Skin epidermis (tissue), 12 donors: ENCODE measurements around the gene ZNF189.
A peak's percentile ranks its signal among the peaks of the same experiment; 100 is the strongest.

ENCODE experiments used
- H3K27ac ChIP-seq, 21 experiments: fragments of 200-600 bp; sonication (generic) in 11 of 21; one replicate each; pipeline ENCODE4 v1.5.0; 2020; ENCODE audit warnings: mild to moderate bottlenecking in 3 of 21, inconsistent platforms in 2 of 21, moderate library complexity in 2 of 21
- H3K4me3 ChIP-seq, 7 experiments: fragments of 200-600 bp; sonication (generic) in 2 of 7; one replicate each; pipeline ENCODE4 v1.5.0; 2020; ENCODE audit warnings: inconsistent platforms in 2 of 7, mild to moderate bottlenecking in 2 of 7, moderate library complexity in 1 of 7

ZNF189 gene

DNA sequence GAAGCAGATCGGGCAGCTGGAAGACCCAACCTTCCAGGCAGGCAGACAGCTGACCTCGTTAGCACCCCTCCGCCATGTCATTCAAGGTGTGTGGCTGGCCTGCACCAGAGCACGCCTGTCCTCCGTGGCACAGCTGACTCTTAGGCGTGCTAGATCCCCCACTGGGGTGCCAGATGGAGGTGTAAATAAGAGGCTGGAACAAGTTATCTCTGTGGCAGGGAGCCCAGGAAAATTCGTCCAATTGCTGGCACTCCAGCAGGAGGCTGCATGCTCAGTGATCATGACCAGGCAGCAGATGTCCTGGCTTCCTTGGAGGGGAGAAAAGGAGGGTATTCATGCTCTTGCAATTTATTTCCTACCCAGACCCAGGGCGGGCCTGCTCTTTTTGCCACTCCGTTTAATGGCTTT, 44.7 kb downstream of the ZNF189 start:
- H3K27ac ChIP-seq = no peak overlapping the region
- H3K4me3 ChIP-seq = no peak overlapping the region

DNA sequence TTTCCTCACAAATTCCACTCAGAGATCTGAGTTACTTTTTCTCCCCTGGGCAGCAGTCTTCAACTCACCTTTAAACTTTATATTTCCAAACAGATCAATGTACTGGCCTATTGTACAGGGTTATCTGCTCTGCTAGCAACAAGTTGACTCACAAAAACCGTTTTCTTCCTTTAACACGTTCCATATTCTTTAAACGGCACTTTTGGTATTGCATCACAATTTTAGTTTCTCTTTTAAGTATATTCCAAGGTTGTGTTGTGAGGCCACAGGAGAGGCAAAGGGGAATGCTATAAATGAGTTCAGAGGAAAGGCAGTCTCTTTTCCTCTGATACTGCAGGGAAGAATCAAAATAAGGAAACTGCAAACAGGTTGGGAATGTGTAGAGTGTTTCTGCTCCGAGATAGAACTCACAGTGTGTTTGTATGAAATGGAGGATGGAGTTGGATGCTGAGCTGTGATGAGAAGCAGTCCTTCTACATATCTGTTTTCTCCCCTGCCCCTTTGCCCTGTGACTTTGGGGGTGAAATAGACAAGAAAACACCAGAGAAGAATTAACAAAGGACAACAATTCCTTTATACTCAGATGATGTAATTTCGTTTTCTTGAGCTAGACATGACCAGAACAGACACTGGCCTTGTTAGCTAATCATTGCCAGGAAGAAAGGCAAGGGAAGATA, 46.8 kb downstream of the ZNF189 start:
- Histone ChIP-seq H3K27ac (no peak overlapping the region), H3K4me3 (no peak overlapping the region)

DNA sequence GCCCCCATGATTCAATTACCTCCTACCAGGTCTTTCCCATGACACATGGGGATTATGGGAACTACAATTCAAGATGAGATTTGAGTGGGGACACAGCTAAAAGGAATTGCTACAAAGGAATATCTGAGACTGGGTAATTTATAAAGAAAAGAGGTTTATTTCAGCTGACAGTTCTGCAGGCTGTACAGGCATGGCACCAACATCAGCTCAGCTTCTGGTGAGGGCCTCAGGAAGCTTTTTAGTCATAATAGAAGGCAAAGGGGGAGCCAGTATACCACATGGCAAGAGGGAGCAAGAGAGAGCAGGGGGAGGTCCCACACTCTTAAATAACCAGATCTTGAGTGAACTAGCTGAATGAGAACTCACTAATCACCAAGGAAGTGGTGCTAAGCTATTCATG, 48.1 kb downstream of the ZNF189 start:
- Histone ChIP-seq H3K27ac (no peak overlapping the region), H3K4me3 (no peak overlapping the region)

DNA sequence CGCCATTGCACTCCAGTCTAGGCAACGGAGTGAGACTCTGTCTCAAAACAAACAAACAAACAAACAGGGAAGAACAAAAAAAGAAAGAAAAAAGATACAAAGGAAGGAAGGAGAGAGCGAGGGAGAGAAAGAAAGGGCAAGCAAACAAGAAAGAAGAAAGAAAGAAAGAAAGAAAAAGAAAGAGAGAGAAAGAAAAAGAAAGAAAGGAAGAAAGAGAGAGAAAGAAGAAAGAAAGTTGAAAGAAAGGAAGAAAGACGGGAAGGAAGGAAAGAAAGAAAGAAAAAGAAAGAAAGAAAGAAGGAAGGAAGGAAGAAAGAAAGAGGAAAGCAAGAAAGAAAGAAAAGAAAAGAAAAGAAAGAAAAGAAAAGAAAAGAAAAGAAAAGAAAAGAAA, 50.0 kb downstream of the ZNF189 start:
- Histone ChIP-seq H3K4me3 (peak overlapping the region in 2 of 7 experiments; percentile 31 to 43), H3K27ac (no peak overlapping the region)

DNA sequence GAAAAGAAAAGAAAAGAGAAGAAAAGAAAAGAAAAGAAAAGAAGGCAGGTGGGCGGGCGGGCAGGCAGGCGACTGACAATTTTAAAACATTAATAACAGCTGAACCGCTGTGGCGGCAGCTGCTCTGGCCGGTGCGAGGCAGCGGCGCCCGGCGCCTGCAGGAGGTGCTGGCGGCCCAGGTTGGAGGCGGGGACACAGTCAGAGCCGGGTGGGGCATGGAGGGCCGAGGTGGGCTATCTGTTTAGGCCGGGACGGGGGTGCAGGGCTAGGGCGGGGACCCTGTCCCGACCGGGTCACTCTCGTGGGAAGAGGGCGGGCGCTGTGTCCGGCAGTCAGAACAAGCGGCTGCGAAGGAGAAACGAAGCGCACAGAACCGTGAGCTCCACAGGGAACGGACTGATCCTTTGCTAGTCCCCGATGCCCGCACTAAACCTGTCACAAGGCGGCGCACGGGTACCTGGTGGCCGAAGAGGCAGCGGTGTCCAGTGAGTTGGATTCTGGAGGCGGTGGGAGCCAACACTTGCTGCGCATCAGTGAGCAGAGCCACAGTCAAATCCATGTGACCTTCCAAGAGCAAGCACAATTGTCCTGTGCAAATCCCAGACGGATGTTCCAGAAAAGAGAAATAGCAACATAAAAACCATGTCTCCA, 50.5 kb downstream of the ZNF189 start:
- Histone ChIP-seq H3K4me3 (peak overlapping the region; percentile 25 to 43 (median 31)), H3K27ac (peak overlapping the region in 1 of 21 experiments; percentile 3)

DNA sequence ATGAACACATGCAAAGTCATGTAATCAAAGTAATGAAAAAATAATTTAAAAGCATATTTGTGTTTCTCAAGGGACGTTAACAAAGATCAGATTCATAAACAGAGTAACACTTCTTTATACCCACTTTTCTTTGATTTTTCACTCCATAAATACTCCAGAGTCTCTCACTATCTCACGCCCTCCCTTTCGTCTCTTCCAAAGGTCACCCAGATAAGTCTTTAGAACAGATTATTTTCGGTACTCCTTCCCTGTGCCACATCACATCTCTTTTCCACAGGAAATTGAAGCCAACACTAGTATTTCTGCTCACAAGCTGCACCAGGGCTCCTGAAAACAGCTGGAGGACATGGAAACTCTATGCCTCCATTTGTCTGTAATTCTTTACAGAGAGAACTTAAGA, 52.3 kb downstream of the ZNF189 start:
- Histone ChIP-seq H3K4me3 (no peak overlapping the region), H3K27ac (no peak overlapping the region)

DNA sequence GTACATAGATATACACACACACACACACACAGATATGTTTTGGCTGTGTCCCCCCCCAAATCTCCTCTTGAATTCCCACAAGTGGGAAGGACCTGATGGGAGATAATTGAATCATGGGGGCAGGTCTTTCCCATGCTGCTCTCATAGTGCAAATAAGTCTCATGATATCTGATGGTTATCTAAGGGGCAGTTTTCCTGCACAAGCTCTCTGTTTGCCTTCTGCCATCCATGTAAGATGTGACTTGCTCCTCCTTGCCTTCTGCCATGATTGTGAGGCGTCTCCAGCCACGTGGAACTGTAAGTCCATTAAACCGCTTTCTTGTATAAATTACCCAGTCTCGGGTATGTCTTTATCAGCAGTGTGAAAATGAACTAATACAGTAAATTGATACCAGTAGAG, 52.8 kb downstream of the ZNF189 start:
- H3K4me3 ChIP-seq = no peak overlapping the region
- H3K27ac ChIP-seq = no peak overlapping the region

DNA sequence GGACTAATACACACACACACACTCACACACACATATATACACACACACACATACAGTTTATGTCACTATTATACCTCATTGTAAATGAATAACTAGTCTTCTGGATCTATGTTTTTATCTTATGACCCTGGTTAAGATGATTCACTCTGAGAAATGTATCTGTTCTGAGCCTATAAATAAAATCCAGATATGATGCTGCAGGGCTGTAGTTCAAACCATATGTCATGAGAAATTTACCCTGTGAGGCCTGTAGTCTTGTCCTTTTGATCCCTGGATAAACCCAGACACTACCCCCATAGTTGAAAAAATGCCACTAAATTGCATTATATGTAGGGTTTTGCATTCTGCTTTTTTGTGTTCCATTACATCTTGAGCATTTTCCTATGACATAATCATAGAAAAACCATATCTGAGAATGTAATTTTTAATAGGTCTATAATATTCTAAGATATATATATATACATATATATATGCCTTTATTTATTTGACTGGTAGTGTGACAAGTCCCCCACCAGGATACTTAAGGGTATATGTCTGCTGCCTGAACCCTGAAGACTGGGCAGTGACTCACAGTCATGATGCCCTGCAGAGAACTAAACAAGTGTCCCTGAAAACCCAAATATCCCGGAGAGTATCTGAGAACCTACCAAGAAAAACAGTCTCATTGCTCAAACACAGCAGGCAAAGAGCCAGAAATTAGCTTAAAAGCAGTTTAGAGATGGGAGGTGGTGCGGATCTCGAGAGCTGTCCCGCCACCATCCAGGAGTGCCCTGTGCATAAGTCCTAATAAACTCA, 55.3 kb downstream of the ZNF189 start:
- Histone ChIP-seq H3K27ac (no peak overlapping the region), H3K4me3 (no peak overlapping the region)

DNA sequence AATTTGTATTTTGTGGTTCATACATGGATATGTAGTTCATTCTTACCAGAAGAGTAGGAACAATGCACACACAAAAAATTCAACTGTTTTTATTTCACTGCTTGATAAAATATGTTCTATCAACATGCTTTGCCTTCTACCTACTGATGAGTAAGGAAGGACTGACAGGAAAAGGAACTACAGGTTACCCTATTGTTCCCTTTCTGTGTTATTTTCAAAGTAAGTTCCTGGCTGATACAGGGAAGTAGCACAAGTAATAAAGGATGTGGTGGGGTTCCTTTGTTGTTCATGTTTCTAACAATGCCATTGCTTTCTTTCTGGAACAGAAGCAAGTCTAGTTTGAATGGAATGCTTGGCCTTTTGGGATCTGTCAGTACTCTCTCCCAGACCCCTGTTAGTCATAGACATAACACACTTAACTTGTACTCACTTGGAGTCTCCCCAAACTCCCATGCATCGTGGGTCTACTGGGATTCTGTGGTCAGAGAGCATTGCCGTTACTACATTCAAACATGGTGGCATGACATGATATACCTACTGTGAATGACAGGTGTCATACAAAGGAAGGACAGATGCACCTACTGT, 57.1 kb downstream of the ZNF189 start:
- H3K4me3 ChIP-seq = no peak overlapping the region
- H3K27ac ChIP-seq = no peak overlapping the region

DNA sequence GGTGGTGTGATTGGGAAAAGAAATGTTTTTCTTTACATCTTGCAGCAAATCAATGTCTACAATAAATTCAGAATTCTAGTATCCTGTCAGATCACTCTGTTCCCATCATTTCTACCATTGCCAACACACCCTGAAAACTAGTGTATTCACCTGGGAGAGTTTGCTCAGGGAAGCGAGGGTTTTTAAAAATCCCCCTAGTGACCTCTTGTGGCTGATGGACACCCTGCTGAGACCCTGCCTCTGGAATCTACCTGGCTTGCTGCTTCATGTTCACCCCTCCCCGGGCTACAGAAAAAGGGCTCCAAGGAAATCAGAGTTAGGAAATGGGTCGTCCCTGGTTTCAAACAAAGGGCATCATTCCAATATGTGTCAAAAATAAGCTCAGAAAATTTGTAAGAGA, 58.4 kb downstream of the ZNF189 start:
- H3K4me3 ChIP-seq = no peak overlapping the region
- H3K27ac ChIP-seq = no peak overlapping the region

DNA sequence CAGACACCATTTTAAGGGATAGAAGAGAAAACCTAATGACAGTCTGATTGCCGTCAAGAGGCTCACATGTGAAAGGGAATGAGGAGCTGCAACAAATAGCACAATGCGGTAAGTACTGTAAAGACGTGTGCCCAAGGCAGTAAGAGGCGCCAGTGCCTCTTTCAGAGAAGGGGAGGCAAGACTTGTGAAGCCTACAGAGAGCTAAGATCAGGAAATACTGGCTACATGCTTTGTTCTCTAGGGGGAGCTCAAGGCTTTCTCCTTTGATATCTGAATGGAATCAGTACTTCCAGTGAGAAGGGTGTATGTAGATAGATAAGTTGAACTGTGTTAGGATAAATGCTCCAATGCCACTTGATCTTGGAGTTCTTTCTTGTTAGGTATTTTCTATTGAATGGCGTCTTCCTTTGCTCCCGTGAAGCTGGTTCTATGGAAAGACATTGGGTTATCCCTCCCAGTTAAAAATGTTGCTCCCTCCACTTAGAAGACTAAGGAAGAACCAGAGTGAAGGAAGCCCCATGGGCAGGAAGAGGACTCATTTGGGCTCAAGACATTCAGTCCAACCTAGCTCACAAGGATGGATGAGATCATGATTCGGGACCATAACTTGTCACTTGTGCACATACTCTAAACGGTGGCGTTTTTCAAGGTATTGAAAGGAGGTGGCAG, 60.4 kb downstream of the ZNF189 start:
- H3K27ac ChIP-seq = no peak overlapping the region
- no peak overlapping the region for H3K4me3 ChIP-seq
